DMS53 (cell line): ENCODE measurements around the gene SBK3.
"Not testable (repeated sequence)": the region's sequence is repeated elsewhere in the genome, so short reads cannot be mapped to it uniquely, and the experiment has no call there.

ENCODE experiments used
- DNase-seq: peaks from one replicate; lab custom pipeline; 2025; lab: John Stamatoyannopoulos, UW

The SBK3 gene

DNA sequence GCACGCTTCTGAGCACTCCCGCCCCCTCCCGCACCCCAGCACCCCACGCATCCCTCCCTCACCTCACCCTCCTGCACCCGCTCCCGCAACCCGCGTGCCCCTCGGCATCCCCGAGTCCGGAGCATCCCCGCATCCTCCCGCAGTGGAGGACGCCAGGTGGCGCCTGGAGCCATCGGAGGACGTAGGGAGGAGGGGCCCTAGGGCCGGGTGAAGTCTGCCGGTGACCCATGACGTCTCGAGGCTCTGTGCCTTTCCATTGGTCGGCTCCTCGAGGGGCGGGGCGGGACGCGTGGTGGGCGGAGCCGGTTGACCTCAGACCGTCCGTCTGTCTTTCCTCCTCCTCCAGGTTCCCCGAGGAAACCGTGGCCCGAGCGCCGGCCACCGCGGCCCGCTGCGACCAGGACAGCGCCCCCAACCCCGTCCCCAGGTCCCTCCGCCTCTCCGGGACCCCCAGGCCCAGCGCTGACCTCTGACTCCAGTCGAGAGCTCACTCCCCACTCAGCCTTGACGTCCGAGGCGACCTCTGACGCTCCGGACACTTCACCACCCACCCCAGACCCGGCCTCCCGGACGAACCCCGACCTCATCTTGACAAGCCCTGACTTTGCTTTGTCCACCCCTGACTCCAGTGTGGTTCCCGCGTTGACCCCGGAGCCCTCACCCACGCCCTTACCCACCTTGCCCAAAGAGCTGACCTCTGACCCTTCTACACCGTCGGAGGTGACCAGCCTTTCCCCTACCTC is 28.3 kb downstream of the SBK3 start:
- DNase-seq, result peak; percentile 97

DNA sequence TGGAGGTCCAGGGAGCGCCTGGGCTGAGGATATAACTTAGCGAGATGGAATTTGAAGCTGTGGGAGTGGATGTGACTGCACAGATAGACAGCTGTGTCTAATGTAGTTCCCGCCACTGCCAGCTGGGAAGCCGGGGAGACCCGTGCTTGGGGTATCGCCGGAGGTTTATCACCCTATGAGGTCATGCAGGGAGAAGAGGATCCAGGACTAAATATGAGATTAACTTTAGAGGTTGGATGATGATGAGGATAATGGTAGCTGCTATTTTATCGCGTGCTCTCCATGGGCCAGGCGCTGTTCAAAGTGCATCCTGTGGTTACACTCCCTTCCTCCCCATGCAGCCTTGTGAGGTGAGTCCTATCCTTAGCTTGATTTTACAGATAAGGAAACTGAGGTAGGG is 37.2 kb downstream of the SBK3 start:
- DNase-seq, result no peak

DNA sequence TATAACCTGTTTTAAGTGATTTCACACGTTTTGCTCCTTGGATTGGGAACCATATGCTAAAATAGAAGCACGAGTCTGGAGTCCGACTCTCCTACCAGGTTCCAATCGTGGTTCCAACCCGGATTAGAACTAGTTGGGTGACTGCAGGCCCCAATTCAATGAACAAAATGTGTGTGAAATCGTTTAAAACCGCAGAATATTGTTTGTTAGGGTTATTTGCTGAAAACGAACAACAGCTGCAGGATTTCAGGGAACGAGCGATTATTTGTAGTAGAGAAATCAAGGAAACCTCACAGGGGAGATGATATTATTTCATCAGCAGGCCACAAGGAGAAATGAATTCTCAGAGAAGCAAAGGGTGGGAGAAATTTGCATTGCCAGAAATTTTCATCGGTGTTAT is 40.4 kb downstream of the SBK3 start:
- no peak for DNase-seq

DNA sequence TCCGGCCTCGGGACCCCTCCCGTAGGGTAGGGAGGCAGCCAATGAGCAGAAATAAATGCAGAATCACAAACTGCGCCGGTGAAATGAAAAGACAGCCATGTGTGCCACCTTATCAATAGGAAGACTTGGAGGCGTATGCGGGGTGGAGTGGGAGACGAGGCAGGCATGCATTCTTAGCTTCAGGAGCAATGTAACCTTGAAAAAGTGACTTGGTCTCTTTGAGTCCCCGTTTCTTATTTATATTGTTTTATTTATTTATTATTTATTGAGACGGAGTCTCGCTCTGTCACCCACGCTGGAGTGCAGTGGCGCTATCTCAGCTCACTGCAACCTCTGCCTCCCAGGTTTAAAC is 41.1 kb downstream of the SBK3 start:
- DNase-seq, result no peak

DNA sequence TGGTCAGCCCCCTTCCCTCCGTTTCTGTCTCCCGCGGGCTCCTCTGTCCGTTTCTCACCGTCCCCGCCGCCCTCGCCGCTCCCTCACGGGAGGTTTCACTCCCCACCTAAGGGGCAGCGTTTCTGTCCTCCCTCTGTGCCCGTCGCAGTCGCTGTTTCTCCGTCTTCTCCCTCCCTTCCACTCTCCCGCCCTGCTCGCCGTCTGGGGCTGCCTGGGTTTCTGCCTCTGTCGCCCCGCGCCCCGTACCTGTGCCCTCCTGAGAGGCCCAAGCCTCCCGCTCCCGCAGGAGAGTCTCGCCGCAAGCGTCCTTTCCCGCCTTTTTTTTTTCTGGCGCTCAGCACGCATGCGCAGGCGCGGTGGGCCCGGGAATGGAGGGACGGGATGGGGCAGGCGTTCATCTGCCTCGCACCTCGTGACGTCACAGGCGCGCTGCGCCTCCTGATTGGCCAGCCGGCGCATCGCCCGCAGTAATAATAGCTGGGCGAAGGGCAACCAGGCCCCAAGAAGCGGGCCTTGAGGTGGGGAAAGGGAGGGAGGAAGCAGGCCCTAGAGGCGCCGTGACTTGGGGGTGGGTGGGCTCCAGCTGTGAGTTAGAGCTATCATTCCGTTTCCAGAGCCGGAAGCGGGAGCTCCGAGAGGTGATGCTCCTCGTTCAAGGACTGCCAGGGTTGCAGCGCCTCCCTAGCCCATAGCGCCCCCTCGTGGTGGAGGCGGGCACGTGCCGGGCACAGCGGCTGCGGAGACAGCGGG is 41.7 kb downstream of the SBK3 start:
- peak; percentile 97 for DNase-seq

DNA sequence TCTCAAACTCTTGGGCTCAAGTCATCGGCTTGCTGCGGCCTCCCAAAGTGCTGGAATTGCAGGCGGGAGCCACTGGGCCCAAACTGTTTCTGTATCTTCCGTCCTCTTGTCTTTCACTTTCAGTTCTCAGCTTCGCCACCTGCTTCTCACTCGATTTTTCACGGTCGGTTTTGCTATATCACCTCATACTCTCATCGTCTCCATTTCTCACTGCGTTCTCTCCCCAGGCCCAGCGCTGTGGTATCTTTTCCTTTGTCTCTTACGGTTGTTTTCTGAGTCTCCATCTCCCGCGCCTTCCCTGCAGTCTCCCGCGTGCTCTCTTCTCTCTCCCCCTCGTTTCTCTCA is 42.2 kb downstream of the SBK3 start:
- DNase-seq, result peak; percentile 67

DNA sequence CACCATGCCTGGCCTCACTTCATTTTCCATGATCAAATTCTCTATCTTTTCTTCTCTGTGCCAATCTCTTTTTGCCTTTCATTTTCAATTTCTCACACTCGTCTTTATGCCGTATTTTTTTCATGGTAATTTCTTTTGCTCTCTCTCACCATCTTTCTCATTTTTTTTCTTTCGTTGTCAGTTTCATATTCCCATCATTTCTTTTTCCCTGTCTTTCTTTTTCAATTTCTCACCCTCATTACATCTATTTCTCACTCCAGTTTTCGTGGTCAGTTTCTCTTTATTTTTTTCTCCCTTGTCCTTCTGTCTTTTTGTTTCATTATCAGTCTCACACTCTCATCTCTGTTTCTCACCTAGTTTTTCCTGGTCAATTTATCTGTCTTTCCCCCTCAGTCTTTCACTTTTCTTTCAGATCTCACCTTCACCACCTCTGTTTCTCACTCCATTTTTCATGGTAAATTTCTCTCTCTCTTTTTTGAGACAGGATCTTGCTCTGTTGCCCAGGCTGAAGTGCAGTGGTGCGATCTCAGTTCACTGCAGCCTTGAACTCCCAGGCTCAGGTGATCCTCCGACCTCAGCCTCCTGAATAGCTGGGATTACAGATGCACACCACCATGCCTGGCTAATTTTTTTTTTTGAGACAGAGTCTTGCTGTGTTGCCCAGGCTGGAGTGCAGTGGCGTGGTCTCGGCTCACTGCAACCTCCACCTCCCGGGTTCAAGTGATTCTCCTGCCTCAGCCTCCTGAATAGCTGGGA is 43.0 kb downstream of the SBK3 start:
- no peak for DNase-seq

DNA sequence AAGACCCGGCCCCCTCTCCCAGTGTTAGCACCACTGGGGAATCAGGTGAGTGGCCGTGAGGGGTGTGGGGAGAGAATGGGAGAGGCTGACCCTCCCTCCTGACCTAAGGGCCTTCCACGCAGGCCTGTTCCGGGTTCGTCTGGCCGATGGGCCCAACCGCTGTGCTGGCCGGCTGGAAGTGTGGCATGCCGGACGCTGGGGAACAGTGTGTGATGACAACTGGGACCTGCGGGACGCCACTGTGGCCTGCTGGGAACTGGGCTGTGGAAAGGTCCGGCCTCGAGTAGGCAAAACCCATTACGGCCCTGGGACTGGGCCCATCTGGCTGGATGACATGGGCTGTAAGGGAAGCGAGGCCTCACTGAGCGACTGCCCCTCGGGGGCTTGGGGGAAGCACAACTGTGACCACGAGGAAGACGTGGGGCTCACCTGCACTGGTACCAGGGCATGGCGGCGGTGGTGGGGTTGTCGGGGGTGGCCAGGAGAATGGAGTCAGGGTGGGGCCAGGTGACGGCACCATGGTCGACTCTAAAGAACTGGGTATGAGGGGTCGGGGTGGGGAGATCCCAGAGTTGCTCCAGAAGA is 44.9 kb downstream of the SBK3 start:
- DNase-seq, result no peak

DNA sequence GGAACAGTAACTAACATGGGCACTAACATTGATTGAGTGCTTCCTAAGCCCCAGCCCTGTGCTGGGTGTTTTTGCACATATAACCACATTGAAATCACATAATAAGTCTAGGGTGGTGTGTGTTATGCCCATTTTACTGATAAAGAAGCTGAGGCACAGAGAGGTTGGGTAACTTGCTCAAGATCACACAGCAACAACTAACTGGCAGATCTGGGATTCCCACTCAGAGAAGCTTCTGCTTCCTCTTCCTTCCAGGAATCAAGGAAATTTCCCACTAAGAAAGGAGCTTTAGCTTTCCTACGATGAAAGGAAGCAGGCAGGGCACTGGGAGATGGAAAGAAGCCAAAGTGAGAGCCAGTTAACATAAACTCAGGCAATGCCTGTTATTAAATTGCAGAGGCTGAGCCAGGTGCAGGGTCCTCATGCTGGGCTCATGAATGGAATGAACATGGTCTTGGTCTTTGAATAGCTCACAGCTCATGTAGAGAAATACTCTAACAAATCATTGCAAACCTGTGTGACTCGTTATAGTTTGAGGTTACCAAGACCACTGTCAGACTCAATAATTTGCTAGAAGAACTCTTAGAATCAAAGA is 47.0 kb downstream of the SBK3 start:
- DNase-seq, result no peak

DNA sequence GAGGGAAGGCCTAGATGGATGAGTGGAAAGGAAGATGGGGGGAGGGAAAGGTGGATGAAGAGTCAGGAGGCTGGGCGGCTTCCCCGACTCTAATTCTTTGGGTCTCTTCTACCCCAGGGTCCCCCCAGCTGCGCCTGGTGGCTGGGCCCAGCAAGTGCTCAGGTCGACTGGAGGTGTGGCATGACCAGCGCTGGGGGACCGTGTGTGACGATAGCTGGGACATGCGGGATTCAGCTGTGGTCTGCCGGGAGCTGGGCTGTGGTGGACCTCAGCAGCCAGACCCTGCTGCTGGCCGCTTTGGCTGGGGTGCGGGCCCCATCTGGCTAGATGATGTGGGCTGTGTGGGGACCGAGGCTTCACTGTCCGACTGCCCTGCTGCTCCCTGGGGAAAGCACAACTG is 47.6 kb downstream of the SBK3 start:
- no peak for DNase-seq

DNA sequence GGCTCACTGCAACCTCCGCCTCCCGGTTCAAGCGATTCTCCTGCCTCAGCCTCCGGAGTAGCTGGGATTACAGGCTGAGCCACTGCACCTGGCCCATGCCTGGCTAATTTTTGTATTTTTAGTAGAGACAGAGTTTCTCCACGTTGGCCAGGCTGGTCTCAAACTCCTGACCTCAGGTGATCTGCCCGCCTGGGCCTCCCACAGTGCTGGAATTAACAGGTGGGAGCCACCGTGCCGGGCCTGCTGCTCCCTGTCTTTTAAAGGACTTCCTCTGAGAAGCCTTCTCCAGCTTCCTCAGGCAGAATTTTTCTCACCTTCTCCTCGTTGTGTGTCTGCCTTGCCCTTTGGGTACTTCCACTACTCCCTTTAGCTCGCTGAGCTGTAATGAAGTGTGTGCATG is 48.5 kb downstream of the SBK3 start:
- DNase-seq, result not testable (repeated sequence)

DNA sequence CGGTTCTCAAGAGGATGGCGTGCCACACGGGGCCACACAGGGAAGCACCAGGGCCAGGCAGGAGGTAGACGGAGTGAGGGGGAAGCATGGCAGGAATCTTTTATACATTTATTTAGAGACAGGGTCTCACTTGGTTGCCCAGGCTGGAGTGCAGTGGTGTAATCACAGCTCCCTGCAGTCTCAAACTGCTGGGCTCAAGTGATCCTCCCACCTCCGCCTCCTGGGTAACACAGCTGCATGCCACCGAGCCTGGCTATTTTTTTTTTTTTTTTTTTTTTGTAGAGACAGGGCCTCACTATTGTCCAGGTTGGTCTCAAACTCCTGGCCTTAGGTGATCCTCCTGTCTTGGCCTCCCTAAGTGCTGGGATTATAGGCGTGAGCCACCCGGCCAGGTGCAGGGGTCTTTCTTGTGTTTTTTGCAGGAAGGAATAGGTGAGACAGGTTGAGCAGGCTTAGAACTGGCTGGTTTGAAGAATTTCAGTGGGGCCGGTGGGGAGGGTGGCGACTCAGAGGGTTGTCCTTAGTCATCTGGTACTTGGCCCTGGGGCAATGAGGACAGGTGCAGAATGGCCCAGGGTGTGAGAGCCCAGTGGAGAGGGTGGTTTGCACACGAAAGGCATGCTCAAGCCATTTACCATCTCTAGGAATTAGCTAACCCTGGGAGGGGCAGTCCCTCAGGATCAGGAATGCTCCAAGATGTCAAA is 49.5 kb downstream of the SBK3 start:
- peak; percentile 54 for DNase-seq

DNA sequence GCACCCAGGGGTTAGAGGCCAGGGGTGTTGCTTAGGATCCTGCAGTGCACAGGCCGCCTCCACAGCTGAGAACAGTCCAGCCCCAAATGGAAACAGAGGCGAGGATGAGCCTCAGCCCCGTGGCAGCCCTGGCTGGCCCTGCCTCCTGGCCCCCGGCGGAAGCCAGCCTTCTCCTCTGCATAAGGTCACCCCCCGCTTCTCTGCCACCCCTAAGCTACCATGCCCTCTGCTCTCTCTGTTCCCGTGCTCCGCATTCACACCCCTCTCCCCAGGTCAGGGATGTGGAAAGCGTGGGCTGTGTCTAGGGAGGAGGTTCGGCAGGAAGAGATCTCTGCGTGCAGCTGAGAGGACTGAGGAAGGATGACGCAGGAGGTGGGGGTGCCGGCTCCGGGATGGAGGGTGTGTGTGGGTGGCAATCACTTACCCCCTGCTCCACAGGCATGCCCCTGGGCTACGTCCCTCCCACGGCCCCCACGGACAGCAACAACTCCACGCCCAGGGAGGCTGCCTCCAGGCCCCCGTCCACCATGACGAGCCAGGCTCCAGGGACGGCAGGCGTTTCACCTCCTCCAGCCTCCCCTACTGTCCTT is 51.1 kb downstream of the SBK3 start:
- DNase-seq, result peak; percentile 73

DNA sequence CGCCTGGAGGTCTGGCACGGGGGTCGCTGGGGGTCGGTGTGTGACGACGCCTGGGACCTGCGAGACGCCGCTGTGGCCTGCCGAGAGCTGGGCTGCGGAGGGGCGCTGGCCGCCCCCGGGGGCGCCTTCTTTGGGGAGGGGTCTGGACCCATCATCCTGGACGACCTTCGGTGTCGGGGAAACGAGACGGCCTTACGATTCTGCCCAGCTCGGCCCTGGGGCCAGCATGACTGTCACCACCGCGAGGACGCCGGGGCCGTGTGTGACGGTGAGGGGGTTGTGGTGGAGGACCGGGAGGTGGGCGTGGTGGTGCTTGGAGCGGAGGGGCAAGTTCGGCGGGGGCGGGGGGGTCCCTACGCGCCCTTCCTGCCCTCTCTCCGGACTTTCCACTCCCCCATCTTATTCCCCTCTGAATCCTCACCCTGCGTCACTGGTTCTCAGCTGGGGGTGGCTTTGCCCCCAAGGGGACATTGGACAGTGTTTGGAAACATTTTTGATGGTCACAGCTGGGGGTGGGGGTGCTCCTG is 51.6 kb downstream of the SBK3 start:
- peak; percentile 47 for DNase-seq

DNA sequence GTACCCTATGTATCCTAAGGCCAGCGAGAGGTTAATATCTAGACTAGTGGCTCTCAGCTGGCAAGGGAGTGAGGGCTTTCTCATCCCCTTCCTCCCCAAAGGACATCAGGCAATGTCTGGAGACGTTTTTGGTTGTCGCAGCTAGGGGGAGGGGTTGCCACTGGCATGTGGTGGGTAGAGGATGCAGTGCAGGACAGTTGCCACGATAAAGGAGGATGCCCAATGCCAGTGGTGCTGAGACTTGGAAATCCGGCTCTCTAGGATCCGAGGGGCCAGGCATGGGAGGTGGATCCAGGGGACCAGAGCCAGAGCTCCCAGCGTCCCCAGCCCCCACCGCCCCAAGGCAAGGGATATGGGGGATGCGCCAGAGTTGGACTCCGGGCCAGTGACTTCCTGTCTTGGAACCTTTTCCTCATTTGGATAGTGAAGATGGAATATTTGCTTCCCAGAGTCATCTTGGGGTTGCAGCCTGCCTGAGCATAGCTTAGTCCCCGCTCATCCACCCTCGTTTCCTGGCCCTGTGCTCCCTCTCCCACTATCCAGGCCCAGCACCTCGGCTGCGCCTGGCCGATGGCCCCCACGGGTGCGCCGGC is 52.2 kb downstream of the SBK3 start:
- no peak for DNase-seq

DNA sequence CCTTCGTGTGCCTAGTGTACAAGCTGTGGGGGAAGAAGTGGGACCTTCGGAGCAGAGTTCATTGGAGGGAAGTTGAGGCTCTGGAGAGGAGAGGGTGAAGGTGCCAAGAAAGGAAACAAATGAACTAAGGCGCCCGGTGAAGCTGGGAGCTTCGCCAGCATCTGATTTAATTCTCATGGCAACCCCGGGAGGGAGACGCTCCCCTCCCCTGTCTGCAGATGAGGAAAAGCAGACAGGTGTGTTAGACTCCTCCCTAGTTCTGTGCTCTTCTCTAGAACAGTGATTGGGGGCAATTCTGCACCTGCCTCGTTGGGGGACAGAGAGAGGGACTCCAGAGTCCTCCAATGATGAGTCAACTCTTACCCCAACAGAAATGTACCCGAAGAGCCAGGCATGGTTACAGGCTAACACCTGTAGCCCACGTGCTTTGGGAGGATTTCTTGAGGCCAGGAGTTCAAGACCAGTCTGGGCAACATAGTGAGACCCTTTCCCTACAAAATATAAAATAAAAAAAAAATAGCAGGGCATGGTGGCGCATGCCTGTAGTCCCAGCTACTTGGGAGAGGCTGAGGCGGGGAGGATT is 52.9 kb downstream of the SBK3 start:
- DNase-seq, result peak; percentile 74

DNA sequence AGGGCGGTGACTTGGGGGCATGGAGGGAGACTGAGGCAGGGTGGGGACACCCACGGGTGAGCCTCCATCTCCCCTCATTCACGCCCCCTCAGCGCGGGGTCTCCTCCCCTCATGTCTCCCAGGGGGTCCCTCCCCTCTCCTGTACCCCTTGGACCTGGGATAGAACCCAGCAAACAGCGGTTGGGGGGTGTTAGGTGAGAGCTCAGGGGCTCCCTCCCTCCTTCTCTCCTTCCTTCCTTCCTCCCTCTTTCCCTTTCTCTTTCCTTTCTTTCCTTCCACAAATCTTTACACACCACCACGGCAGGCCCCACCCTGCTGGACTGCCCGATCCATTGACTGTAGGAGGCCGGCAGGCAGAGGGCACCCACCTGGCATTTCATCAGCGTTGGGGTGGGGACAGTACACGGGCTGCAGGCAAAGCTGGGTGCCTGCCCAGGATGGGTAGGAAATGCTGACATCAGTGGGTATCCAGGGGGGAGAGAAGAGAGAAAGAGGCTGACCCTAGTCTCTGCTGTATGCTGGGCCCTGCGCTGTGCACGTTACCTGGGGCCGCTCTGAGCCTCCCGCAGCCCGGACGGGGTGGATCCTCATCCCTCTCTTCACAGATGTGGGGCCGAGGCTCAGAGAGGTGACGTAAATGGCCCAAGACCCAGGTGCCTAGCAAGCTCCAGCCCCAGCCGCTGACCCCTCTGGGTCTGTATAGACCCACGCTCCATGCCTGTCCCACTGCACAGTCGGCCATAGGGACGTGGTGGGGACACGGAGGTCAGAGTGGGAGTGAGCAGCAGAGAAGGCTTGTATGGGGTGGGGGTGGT is 53.6 kb downstream of the SBK3 start:
- no peak for DNase-seq
